ENCODE measurements around the gene SEMA4G.
A peak's percentile ranks its signal among the peaks of the same experiment; 100 is the strongest.

SEMA4G gene

DNA sequence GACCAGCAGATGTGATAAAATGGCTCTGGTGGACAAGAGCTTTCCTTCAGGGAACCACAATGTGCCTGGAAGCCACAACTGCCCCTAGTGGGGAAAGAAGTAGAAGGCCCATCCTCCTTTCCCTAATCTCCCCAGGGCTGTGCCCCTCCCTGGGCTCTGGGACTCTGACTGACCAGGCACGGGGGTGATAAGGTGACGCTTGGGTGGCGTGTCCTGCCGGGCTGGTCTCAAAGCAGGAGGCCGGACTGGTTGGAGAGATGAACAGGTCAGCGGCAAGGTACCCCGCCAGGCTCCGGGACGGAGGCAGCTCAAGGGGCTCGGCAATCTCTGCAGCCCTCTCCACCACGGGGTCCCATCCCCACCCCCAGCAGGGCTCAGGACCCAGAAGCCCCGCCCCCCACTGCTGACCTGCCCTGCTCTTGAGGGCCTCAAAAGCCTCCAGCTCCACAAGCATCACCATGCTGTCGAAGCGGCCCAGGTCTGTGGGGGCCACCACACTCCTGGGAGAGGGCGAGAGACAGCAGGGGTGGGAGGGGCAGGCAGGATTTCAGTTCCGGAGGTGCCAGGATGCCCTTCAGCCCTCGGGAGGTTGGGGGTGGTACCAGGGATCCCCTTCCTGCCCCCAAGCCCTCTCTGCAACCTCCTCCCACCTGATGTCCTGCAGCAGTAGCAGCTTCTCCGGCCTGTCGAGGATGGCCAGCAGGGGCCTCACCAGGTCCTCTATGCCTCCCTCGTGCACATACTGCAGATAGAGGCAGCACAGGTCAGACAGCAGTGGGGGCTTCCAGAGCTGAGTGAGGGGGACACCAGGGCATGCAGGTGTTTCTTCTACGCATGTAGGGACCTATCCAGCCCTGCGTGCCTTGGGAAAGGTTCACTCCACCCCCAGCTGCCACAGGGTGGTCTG lies 42.5 kb downstream of the SEMA4G start:
- H3K9me3 Mint-ChIP-seq, result no peaks in the 10 kb centered on the region
- ATAC-seq (replicated peaks) (no peak), DNase-seq (no peak)
- H3K4me3 Mint-ChIP-seq, result no peak overlapping the region
- H3K36me3 Mint-ChIP-seq (ENCODE audit: insufficient read depth), result peaks cover 6% of the 10 kb centered on the region
- peaks cover 19 to 31% of the 10 kb centered on the region in 2 donors for H3K27me3 Mint-ChIP-seq
- H3K4me1 Mint-ChIP-seq (ENCODE audit: low read depth in 2 of 2), result peaks cover 16 to 18% of the 10 kb centered on the region in 2 donors
- no peak overlapping the region for H3K27ac Mint-ChIP-seq

DNA sequence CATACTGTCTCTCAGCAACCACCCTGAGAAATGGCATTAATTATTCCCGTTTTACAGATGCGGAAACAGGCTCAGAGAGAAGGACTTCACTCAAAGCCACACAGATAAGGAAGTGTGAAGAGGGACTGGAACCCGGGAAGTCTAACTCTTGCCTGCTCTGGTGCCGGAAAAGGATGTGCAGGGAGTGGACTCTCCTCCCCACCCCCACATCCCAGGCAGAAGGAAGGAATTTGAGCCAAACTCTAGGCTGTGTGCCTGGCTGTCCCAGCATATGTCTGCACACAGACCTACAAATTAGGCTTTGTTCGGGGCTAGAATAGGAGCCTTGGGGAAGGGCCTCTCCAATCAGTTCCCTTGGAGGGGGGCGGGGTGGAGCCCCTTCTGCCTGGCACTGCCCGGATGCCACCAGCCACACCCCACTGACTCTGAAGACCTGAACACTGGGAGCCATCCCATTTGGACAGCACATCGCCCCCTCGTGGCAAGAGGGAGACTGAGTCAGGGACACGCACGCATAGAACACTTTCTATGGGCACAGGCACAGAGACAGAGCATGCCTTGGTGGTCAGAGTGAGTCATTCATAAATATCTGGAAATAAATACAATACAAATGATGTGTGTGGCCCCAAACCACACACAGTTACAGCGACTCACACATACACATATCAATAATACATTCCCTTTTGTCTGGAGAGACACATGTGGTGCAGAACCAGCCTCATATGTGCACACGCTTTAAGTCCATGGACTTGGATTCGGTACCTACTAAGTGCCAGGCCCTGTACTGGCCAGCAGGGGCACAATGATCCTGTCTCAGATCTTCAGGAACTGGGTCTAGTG lies 43.4 kb downstream of the SEMA4G start:
- Mint-ChIP-seq H3K4me1 (ENCODE audit: low read depth in 2 of 2) (peaks cover 16 to 18% of the 10 kb centered on the region in 2 donors), H3K4me3 (no peak overlapping the region), H3K36me3 (ENCODE audit: insufficient read depth) (peaks cover 6% of the 10 kb centered on the region), H3K27me3 (peaks cover 29 to 41% of the 10 kb centered on the region in 2 donors), H3K27ac (peak overlapping the region in 1 of 2 donors; percentile 11), H3K9me3 (no peaks in the 10 kb centered on the region)
- DNase-seq, result peak; percentile 58 to 70 (median 65)
- peak; percentile 90 for ATAC-seq (replicated peaks)

DNA sequence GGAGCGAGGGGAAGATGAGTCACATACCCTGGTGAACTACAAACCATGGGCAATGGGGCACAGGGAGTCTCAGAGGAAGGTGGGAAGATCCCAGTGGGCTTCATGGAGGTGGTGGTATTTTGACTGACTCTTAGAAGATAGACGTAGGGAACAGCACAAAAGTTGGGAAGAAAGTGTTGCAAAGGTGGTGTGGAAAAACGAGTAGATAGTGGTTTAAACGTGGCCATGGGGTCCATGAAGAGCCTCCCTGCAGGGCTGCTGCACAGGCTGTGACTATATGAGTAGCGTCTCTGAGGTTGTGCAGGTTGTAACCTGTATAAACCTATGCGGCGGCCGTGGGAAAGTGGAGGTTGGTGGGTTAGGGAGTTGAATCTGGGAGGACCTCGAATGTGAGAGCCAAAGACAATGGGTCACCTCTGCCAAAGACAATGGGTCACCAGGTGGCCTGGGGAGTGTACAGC lies 44.1 kb downstream of the SEMA4G start:
- H3K27ac Mint-ChIP-seq, result peak overlapping the region in 1 of 2 donors; percentile 11
- H3K27me3 Mint-ChIP-seq, result peaks cover 35 to 47% of the 10 kb centered on the region in 2 donors
- H3K4me1 Mint-ChIP-seq (ENCODE audit: low read depth in 2 of 2), result peaks cover 18 to 19% of the 10 kb centered on the region in 2 donors
- peaks cover 6% of the 10 kb centered on the region for H3K36me3 Mint-ChIP-seq (ENCODE audit: insufficient read depth)
- DNase-seq (no peak), ATAC-seq (replicated peaks) (no peak)
- no peaks in the 10 kb centered on the region for H3K9me3 Mint-ChIP-seq
- no peak overlapping the region for H3K4me3 Mint-ChIP-seq

DNA sequence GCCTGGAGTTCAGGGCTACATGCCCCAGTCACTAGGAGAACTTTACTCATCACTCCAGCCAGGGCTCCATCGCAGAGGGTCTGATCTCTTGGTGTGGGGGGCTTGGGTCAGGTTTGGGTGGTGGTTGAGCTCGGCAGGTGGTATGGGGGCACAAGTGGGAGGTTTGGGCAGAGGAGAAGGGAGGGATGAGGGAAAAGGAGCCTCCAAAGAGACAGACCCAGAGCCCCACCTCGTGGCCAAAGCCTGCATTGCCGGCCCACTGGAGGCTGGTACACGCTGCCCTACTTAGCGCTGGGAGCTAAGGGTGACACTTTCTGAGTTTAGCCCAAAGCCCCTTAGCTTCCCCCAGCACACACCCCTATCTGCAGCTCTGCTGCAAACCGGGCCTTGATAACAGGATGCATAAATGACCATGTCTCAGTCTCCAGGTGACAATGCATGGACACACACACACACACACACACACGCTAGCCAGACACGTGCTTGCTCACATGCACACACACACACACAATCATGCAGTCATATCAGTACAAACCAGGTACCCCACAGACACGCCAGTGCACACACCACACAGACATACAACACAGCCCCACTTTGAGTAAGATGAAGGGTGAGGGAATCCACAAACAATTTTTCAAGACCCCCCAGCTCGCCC lies 45.1 kb downstream of the SEMA4G start:
- H3K27ac Mint-ChIP-seq, result peak overlapping the region in 1 of 2 donors; percentile 10
- no peak overlapping the region for H3K4me3 Mint-ChIP-seq
- H3K4me1 Mint-ChIP-seq (ENCODE audit: low read depth in 2 of 2), result peaks cover 21 to 22% of the 10 kb centered on the region in 2 donors
- H3K9me3 Mint-ChIP-seq, result no peaks in the 10 kb centered on the region
- peaks cover 41 to 57% of the 10 kb centered on the region in 2 donors for H3K27me3 Mint-ChIP-seq
- ATAC-seq (replicated peaks) (peak; percentile 52), DNase-seq (peak; percentile 73 to 79 (median 77))
- H3K36me3 Mint-ChIP-seq (ENCODE audit: insufficient read depth), result peaks cover 6% of the 10 kb centered on the region

DNA sequence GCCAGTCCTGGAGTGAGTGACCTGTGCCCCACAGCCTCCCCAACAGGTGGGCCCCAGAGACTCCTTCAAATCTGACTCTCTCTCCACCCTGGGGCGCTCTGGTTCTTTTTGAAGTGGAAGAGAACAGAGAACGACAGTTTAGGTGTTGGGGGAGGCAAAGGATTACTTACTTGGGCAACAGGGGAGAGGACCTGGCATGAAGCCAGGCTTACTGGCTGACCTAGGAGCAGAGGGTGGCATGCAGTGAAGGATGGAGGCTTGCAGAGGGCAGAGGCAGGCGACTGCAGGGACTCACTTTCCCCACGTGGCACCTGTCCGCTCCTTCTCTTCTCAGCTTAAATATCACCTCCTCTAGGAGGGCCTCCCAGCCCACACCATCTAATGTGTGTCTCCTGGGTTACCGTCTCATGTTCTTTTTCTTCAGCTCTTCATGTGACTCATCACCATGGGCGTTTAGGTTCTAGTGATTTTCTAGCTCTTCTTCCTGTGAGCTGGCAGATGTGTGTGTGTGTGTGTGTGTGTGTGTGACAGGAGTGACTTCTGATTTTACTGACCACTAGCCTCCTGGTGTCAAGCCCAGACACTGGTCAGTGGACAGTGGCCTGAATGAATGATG lies 45.8 kb downstream of the SEMA4G start:
- Mint-ChIP-seq H3K27ac (no peak overlapping the region), H3K4me1 (ENCODE audit: low read depth in 2 of 2) (peaks cover 22 to 25% of the 10 kb centered on the region in 2 donors), H3K4me3 (no peak overlapping the region), H3K27me3 (peaks cover 45 to 63% of the 10 kb centered on the region in 2 donors), H3K36me3 (ENCODE audit: insufficient read depth) (peaks cover 6% of the 10 kb centered on the region), H3K9me3 (no peaks in the 10 kb centered on the region)
- DNase-seq (no peak), ATAC-seq (replicated peaks) (no peak)

DNA sequence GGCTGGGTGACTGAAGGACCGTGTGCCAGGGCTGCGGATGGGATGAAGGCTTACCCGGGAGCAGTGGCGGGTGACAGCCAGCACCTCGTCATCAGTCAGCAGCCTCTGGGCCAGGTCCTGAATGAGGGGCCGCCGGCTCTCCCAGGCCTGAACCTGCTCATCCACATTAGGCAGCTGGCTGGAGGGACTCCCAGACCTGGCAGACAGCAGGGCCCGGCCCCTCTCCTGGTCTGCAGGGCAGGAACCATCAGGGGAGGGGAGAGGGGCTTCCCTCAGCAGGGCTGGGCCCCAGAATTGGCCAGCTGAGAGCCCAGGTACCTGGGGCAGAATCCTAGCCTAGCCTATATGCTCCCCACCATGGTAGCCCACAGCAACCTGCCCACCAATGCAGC lies 46.3 kb downstream of the SEMA4G start:
- DNase-seq (no peak), ATAC-seq (replicated peaks) (no peak)
- Mint-ChIP-seq H3K36me3 (ENCODE audit: insufficient read depth) (peaks cover 6% of the 10 kb centered on the region), H3K4me3 (no peak overlapping the region), H3K9me3 (no peaks in the 10 kb centered on the region), H3K27me3 (peaks cover 47 to 63% of the 10 kb centered on the region in 2 donors), H3K27ac (no peak overlapping the region), H3K4me1 (ENCODE audit: low read depth in 2 of 2) (peaks cover 22 to 25% of the 10 kb centered on the region in 2 donors)

DNA sequence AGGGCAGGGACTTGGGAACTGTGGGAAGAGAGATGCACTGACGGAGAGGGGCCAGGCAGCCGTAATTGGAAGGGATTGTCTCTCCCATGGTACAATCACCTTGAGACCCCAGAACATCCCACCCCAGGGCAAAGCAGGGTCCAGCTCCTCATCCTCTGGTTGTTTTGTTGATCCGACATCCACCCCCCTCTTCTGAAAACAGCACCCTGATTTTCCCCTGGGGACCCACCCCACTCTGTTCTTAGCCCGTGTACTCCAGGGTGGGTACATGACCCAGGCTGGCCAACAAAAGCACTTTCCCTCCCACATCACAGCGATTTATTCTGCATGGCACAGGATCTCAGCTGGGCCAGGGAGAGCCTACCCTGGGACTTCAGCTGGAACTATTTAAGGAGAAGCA lies 47.5 kb downstream of the SEMA4G start:
- no peak for DNase-seq
- ATAC-seq (replicated peaks), result no peak
- Mint-ChIP-seq H3K9me3 (no peaks in the 10 kb centered on the region), H3K4me1 (ENCODE audit: low read depth in 2 of 2) (peaks cover 22 to 25% of the 10 kb centered on the region in 2 donors), H3K27ac (no peak overlapping the region), H3K4me3 (no peak overlapping the region), H3K36me3 (ENCODE audit: insufficient read depth) (peaks cover 6% of the 10 kb centered on the region), H3K27me3 (peaks cover 57 to 70% of the 10 kb centered on the region in 2 donors)

DNA sequence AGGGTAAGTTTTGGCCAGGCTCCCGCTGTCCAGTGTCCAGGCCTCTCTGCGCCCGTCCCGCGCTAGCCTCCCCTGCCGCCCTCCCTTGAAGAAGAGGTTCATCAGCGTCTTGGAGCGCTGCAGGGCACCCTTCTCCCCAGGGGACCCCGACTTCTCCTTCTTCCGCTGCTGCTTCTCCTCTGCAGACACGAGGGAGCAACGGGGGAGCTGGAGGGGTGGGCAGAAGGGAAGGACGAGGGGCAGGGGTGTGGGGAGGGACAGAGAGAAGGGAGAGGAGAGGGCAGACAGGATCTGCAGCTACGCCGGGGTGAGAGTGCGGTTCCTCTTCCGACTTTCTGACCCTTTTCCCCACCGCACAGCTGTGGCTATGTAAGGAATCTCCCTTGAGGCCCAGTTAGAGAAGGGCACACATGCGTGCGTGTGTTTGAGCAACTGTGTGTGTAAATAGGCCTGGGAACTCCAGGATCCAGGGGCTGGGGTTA lies 48.9 kb downstream of the SEMA4G start:
- Mint-ChIP-seq H3K4me3 (no peak overlapping the region), H3K27ac (no peak overlapping the region), H3K9me3 (no peaks in the 10 kb centered on the region), H3K36me3 (ENCODE audit: insufficient read depth) (peaks cover 9% of the 10 kb centered on the region), H3K27me3 (peaks cover 58 to 73% of the 10 kb centered on the region in 2 donors), H3K4me1 (ENCODE audit: low read depth in 2 of 2) (peaks cover 17 to 20% of the 10 kb centered on the region in 2 donors)
- DNase-seq, result no peak
- ATAC-seq (replicated peaks), result no peak

DNA sequence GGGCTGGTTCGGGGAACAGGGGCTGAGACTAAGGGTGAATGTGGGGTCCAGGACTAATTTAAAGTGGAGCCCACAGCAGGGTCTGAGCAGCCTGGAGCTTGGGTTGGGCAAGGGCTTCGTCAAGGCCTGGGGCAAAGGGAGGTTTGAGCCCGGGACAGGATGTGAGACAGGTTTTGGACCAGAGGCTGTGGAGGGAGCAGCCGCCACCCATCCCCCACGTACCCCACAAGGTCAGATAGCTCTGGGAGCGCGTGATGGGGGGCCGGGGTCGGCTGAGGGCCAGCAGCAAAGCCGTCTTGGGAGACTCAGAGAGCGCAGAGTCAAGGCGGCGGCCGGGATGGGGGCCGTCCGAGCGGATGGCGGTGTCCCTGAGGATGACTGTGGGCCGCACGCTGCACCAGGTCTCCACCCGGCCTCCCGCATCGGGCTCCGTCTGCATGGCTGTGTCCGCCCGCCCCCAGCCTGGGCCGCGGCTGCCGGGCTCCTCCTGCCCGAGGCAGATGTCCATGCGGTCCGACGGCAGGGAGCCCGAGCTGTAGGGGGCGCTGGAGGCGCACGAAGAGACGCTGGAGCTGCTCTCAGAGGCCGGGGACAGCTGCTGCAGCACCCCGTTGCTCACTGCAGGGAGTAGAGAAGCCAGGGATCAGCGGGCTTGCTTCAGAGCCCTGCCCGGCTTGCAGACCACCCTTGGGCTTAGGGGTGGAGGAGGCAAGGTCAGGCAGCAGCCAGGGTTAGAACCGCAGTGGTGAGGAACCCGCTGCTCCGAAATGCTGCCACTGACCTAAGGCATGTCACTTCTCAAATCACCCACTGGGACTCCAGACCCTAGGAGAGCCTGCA lies 49.5 kb downstream of the SEMA4G start:
- peaks cover 7% of the 10 kb centered on the region for H3K36me3 Mint-ChIP-seq (ENCODE audit: insufficient read depth)
- no peak overlapping the region for H3K4me3 Mint-ChIP-seq
- peaks cover 58 to 69% of the 10 kb centered on the region in 2 donors for H3K27me3 Mint-ChIP-seq
- ATAC-seq (replicated peaks), result peak; percentile 81
- no peak overlapping the region for H3K27ac Mint-ChIP-seq
- H3K9me3 Mint-ChIP-seq, result no peaks in the 10 kb centered on the region
- peak; percentile 68 to 71 (median 68) for DNase-seq
- peaks cover 13 to 16% of the 10 kb centered on the region in 2 donors for H3K4me1 Mint-ChIP-seq (ENCODE audit: low read depth in 2 of 2)

All from effector memory CD8-positive, alpha-beta T cell (primary cell).